Measurements from ENCODE around the gene PBX1.
A peak's percentile ranks its signal among the peaks of the same experiment; 100 is the strongest.

The PBX1 gene

GRCh38 chr1:164637461-164638375 lies 78.7 kb downstream of the PBX1 start:
- Histone ChIP-seq H3K9me3 (replicated peaks; ENCODE audit: low read length) (no peaks in the 10 kb centered on the region), H3K4me2 (ENCODE audit: low read length) (peak overlapping the region; percentile 44), H3K4me1 (ENCODE audit: control insufficient read depth, insufficient read depth, low read length) (peaks cover 30% of the 10 kb centered on the region), H3K4me3 (ENCODE audit: low read length) (no peak overlapping the region), H3K9ac (ENCODE audit: low read depth, low read length) (no peak overlapping the region), H3K36me3 (ENCODE audit: insufficient read depth, low read length) (no peaks in the 10 kb centered on the region), H3K27me3 (ENCODE audit: control insufficient read depth, insufficient read depth, low read length) (no peaks in the 10 kb centered on the region)

- no peak overlapping the region for H3K4me3 ChIP-seq (ENCODE audit: low read length)
- no peak overlapping the region for H3K9ac ChIP-seq (ENCODE audit: low read depth, low read length)
- H3K4me2 ChIP-seq (ENCODE audit: low read length): no peak overlapping the region
- peaks cover 30% of the 10 kb centered on the region for H3K4me1 ChIP-seq (ENCODE audit: control insufficient read depth, insufficient read depth, low read length)
- H3K9me3 ChIP-seq (replicated peaks; ENCODE audit: low read length): no peaks in the 10 kb centered on the region
- H3K27me3 ChIP-seq (ENCODE audit: control insufficient read depth, insufficient read depth, low read length): no peaks in the 10 kb centered on the region
- no peaks in the 10 kb centered on the region for H3K36me3 ChIP-seq (ENCODE audit: insufficient read depth, low read length)
Measured at GRCh38 chr1:164638492-164639202, 79.7 kb downstream of the PBX1 start.

- Histone ChIP-seq H3K4me1 (ENCODE audit: control insufficient read depth, insufficient read depth, low read length) (peaks cover 40% of the 10 kb centered on the region), H3K36me3 (ENCODE audit: insufficient read depth, low read length) (no peaks in the 10 kb centered on the region)
Measured at GRCh38 chr1:164640686-164641352, 81.8 kb downstream of the PBX1 start.

GRCh38 chr1:164641353-164641730 lies 82.4 kb downstream of the PBX1 start:
- H3K4me1 ChIP-seq (ENCODE audit: control insufficient read depth, insufficient read depth, low read length): peaks cover 40% of the 10 kb centered on the region
- H3K27me3 ChIP-seq (ENCODE audit: control insufficient read depth, insufficient read depth, low read length): no peaks in the 10 kb centered on the region
- no peaks in the 10 kb centered on the region for H3K36me3 ChIP-seq (ENCODE audit: insufficient read depth, low read length)

More at GRCh38 chr1:164640686-164641352, 81.8 kb downstream of the PBX1 start:
- Histone ChIP-seq H3K4me3 (ENCODE audit: low read length) (no peak overlapping the region), H3K9ac (ENCODE audit: low read depth, low read length) (no peak overlapping the region), H3K27me3 (ENCODE audit: control insufficient read depth, insufficient read depth, low read length) (no peaks in the 10 kb centered on the region), H3K9me3 (replicated peaks; ENCODE audit: low read length) (no peaks in the 10 kb centered on the region), H3K4me2 (ENCODE audit: low read length) (no peak overlapping the region)

GRCh38 chr1:164643018-164643417 lies 84.0 kb downstream of the PBX1 start:
- H3K9me3 ChIP-seq (replicated peaks; ENCODE audit: low read length): no peaks in the 10 kb centered on the region
- H3K4me3 ChIP-seq (ENCODE audit: low read length): no peak overlapping the region
- H3K4me2 ChIP-seq (ENCODE audit: low read length): no peak overlapping the region
- H3K27me3 ChIP-seq (ENCODE audit: control insufficient read depth, insufficient read depth, low read length): no peaks in the 10 kb centered on the region
- no peak overlapping the region for H3K9ac ChIP-seq (ENCODE audit: low read depth, low read length)
- H3K4me1 ChIP-seq (ENCODE audit: control insufficient read depth, insufficient read depth, low read length): peaks cover 25% of the 10 kb centered on the region
- H3K36me3 ChIP-seq (ENCODE audit: insufficient read depth, low read length): no peaks in the 10 kb centered on the region

More at GRCh38 chr1:164641353-164641730, 82.4 kb downstream of the PBX1 start:
- no peak overlapping the region for H3K4me2 ChIP-seq (ENCODE audit: low read length)
- H3K9me3 ChIP-seq (replicated peaks; ENCODE audit: low read length): no peaks in the 10 kb centered on the region
- H3K4me3 ChIP-seq (ENCODE audit: low read length): no peak overlapping the region
- H3K9ac ChIP-seq (ENCODE audit: low read depth, low read length): no peak overlapping the region

GRCh38 chr1:164644268-164644667 lies 85.3 kb downstream of the PBX1 start:
- Histone ChIP-seq H3K36me3 (ENCODE audit: insufficient read depth, low read length) (no peaks in the 10 kb centered on the region), H3K27me3 (ENCODE audit: control insufficient read depth, insufficient read depth, low read length) (no peaks in the 10 kb centered on the region), H3K4me2 (ENCODE audit: low read length) (no peak overlapping the region), H3K4me1 (ENCODE audit: control insufficient read depth, insufficient read depth, low read length) (peaks cover 24% of the 10 kb centered on the region), H3K4me3 (ENCODE audit: low read length) (no peak overlapping the region), H3K9me3 (replicated peaks; ENCODE audit: low read length) (no peaks in the 10 kb centered on the region), H3K9ac (ENCODE audit: low read depth, low read length) (no peak overlapping the region)

GRCh38 chr1:164644774-164645644 lies 86.0 kb downstream of the PBX1 start:
- Histone ChIP-seq H3K9me3 (replicated peaks; ENCODE audit: low read length) (no peaks in the 10 kb centered on the region), H3K4me1 (ENCODE audit: control insufficient read depth, insufficient read depth, low read length) (peaks cover 24% of the 10 kb centered on the region), H3K9ac (ENCODE audit: low read depth, low read length) (no peak overlapping the region), H3K4me3 (ENCODE audit: low read length) (no peak overlapping the region), H3K36me3 (ENCODE audit: insufficient read depth, low read length) (no peaks in the 10 kb centered on the region), H3K27me3 (ENCODE audit: control insufficient read depth, insufficient read depth, low read length) (no peaks in the 10 kb centered on the region), H3K4me2 (ENCODE audit: low read length) (peak overlapping the region; percentile 8)

GRCh38 chr1:164645921-164646320 lies 86.9 kb downstream of the PBX1 start:
- Histone ChIP-seq H3K4me1 (ENCODE audit: control insufficient read depth, insufficient read depth, low read length) (peaks cover 21% of the 10 kb centered on the region), H3K4me3 (ENCODE audit: low read length) (no peak overlapping the region), H3K4me2 (ENCODE audit: low read length) (no peak overlapping the region), H3K9me3 (replicated peaks; ENCODE audit: low read length) (no peaks in the 10 kb centered on the region), H3K36me3 (ENCODE audit: insufficient read depth, low read length) (no peaks in the 10 kb centered on the region), H3K9ac (ENCODE audit: low read depth, low read length) (no peak overlapping the region), H3K27me3 (ENCODE audit: control insufficient read depth, insufficient read depth, low read length) (no peaks in the 10 kb centered on the region)

- no peaks in the 10 kb centered on the region for H3K36me3 ChIP-seq (ENCODE audit: insufficient read depth, low read length)
- no peak overlapping the region for H3K9ac ChIP-seq (ENCODE audit: low read depth, low read length)
- no peaks in the 10 kb centered on the region for H3K27me3 ChIP-seq (ENCODE audit: control insufficient read depth, insufficient read depth, low read length)
- H3K4me1 ChIP-seq (ENCODE audit: control insufficient read depth, insufficient read depth, low read length): peaks cover 23% of the 10 kb centered on the region
- no peak overlapping the region for H3K4me3 ChIP-seq (ENCODE audit: low read length)
- no peaks in the 10 kb centered on the region for H3K9me3 ChIP-seq (replicated peaks; ENCODE audit: low read length)
- no peak overlapping the region for H3K4me2 ChIP-seq (ENCODE audit: low read length)
Measured at GRCh38 chr1:164647211-164647610, 88.2 kb downstream of the PBX1 start.

GRCh38 chr1:164648636-164649035 lies 89.7 kb downstream of the PBX1 start:
- Histone ChIP-seq H3K27me3 (ENCODE audit: control insufficient read depth, insufficient read depth, low read length) (no peaks in the 10 kb centered on the region), H3K36me3 (ENCODE audit: insufficient read depth, low read length) (no peaks in the 10 kb centered on the region), H3K4me3 (ENCODE audit: low read length) (no peak overlapping the region), H3K4me1 (ENCODE audit: control insufficient read depth, insufficient read depth, low read length) (peaks cover 23% of the 10 kb centered on the region), H3K4me2 (ENCODE audit: low read length) (no peak overlapping the region), H3K9me3 (replicated peaks; ENCODE audit: low read length) (no peaks in the 10 kb centered on the region), H3K9ac (ENCODE audit: low read depth, low read length) (no peak overlapping the region)
